Spleen (tissue), 7 donors: ENCODE measurements around the gene SOS1.

ENCODE experiments used
- POLR2A ChIP-seq, 3 donors: fragments of 450-650 bp; IDR thresholded peaks; one replicate each; pipeline ENCODE4 v1.5.1; 2017; ENCODE audit warnings: antibody characterized with exemption in 3 of 3, mild to moderate bottlenecking in 1 of 3
- POLR2AphosphoS5 ChIP-seq, 3 donors: sonication (generic); formaldehyde crosslinking; IDR thresholded peaks; one replicate each; pipeline ENCODE4 v1.5.1; 2017; ENCODE audit warnings: antibody characterized with exemption in 3 of 3
- TF ChIP-seq, protein P1 (sequence below), 11 experiments: fragments of 200-600 bp in 7 of 11; fragments of 450-650 bp in 4 of 11; sonication (generic) in 4 of 11; IDR thresholded peaks in 8 of 11; conservative IDR thresholded peaks in 3 of 11; 1 replicate in 7 of 11; 2 replicates in 4 of 11; pipeline versions ENCODE4 v1.4.0 to v1.8.0; 2016 to 2021; ENCODE audit warnings: antibody characterized with exemption in 11 of 11, inconsistent platforms in 4 of 11, mild to moderate bottlenecking in 1 of 11
- donor health status: DM: no; HTN: no; CAD: no; lungs with moderate emphysema.
- donor health status: DM: no; HTN: no; CAD: no.
- donor health status: DM: no; HTN: no; CAD: no.

DNA sequence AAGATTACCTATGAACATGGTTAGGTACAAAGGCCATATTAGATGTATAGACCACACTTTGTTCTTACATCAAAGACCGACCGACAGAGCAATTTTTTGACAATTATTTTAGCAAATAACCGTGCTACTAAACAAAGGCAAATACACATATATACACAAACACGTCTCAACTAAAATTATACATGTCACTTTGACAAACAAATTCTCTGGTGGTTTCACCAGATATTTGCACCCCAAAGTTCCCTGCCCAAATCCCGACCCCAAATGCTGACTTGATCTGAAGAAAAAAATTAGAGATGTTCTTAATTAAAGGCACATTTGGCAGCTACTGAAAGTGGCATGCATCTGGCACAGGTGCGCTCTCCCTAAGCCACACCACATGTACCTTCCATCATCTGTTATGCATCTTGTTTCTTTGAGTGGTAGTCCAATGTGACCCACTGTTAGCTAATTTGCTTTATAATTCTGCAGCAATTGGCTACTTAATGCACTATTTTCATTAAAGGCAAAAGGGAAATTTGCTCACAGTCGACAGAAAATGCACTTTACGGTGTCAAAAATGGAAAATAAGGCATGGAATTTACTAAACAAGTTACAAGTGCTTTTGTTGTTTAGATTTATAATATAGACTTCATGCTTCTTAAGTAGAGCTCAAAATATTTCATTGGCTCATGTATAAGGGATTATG lies 139.0 kb downstream of the SOS1 start:
- no peak for TF ChIP-seq POLR2AphosphoS5 (IDR thresholded peaks at IDR 0.05)
- TF ChIP-seq, protein P1, sequence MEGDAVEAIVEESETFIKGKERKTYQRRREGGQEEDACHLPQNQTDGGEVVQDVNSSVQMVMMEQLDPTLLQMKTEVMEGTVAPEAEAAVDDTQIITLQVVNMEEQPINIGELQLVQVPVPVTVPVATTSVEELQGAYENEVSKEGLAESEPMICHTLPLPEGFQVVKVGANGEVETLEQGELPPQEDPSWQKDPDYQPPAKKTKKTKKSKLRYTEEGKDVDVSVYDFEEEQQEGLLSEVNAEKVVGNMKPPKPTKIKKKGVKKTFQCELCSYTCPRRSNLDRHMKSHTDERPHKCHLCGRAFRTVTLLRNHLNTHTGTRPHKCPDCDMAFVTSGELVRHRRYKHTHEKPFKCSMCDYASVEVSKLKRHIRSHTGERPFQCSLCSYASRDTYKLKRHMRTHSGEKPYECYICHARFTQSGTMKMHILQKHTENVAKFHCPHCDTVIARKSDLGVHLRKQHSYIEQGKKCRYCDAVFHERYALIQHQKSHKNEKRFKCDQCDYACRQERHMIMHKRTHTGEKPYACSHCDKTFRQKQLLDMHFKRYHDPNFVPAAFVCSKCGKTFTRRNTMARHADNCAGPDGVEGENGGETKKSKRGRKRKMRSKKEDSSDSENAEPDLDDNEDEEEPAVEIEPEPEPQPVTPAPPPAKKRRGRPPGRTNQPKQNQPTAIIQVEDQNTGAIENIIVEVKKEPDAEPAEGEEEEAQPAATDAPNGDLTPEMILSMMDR (IDR thresholded peaks at IDR 0.05 in 8 of 11, conservative IDR thresholded peaks at IDR 0.05 in 3 of 11): no peak
- no peak for TF ChIP-seq POLR2A (IDR thresholded peaks at IDR 0.05)
